Left colon (tissue), 2 donors: ENCODE measurements around the gene RHD. TPM values are rescaled to one million over a fixed set of nuclear protein-coding genes. Genes with fewer than 3 reads are reported as not detected.
A peak's percentile ranks its signal among the peaks of the same experiment; 100 is the strongest.
"Not testable (repeated sequence)": the region's sequence is repeated elsewhere in the genome, so short reads cannot be mapped to it uniquely, and the experiment has no call there.

Experiments
- ATAC-seq: fragments of 200-7000 bp; cut with Tn5 transposase; one replicate; pipeline ENCODE4 v1.9.1; 2020; ENCODE audit warnings: mild to moderate bottlenecking, moderate library complexity
- DNase-seq, 2 donors: peaks; one replicate each; pipeline ENCODE4 v3.0.0-alpha.2; 2020
- intact Hi-C, 2 donors: fragments of 100-400 bp; cut with DNase I in 1 of 2; cut with micrococcal nuclease in 1 of 2; formaldehyde crosslinking; loops; one replicate each; pipeline versions ENCODE4 v1.11.2 to v1.14.0; 2022; cut with DNase I, micrococcal nuclease
- total RNA-seq, 2 donors: library from RNA; stranded (reverse); fragmentation: NEBNext Ultra II Directional; extraction: Animal tissue kit (Norgen Biotek cat#: 25700); gene quantifications; one replicate each; pipeline ENCODE4 v1.2.1, GENCODE V29; 2021
- donor health status: DM: no; HTN: no; CAD: no.
- donor health status: DM: yes; HTN: yes; CAD: no.

RHD gene
- total RNA-seq, 2 donors from 2014 or later = not detected

GRCh38 chr1:25337483-25338187 lies 65.3 kb downstream of the RHD start:
- ATAC-seq = peak; percentile 78
- intact Hi-C loops = not testable (repeated sequence)
- DNase-seq = peak in 1 of 2 donors; percentile 38

DNA sequence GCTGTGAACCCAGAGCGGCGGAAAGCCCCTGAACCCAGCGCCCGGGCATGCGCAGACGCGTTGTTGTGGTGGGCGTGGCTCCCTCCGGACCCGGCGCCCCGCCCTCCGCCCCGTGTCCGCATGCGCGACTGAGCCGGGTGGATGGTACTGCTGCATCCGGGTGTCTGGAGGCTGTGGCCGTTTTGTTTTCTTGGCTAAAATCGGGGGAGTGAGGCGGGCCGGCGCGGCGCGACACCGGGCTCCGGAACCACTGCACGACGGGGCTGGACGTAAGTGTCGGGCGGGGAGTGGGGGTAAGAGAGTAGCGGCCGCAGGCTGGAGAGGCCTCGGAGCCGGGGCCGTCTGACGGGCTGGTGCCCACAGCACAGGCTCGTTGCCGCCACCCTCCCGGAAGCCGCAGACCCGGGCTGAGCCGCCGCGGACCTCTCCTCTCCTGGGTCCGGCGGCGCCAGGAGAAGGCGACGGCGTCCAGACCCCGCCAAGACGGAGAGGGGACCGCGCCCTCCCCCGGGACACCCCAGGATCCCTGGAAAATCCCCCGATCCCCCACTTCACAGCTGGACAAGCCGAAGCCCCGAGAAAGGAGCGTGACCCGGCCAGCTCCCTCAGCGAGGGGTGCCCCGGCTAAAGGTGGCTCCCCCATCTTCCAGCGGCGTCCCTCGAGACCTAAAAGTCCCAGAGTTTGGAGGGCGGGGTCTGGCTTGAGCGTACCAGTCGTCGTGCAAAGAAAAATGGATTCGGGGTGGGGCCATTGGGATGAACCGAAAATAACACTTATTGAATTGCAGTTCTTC lies 66.1 kb downstream of the RHD start, which contains the start of gene TMEM50A:
TSS of gene TMEM50A (plus strand) at position 147 of the 794 bp plus-strand sequence. CDS start 2,153 bp downstream, outside the sequence.
- peak; percentile 92 for ATAC-seq
- intact Hi-C loops = no loop called here

DNA sequence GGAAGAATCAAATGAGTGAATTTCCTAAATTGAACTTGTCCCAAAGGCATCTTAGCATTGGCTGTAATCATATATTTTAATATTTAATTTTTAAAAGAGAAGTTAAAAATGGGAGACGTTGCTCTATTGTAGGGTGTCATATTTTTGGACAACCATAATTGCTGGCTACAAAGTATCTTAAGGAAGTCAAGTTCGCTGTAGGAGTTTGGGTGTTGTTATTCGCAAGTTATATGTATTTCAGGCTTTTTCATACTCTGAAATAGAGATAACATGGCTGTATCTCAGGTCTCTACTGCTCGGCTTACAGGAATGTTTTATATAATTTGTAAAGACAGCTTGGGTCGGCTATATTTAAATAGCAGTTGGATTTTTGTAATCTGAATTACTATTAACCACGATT lies 66.7 kb downstream of the RHD start:
- no peak for DNase-seq
- intact Hi-C loops = no loop called here
- ATAC-seq = no peak

More for the DNA sequence above, 66.1 kb downstream of the RHD start, which contains the start of gene TMEM50A:
- peak; percentile 85 to 91 for DNase-seq

GRCh38 chr1:25341746-25342145 lies 69.4 kb downstream of the RHD start:
- DNase-seq = no peak
- no peak for ATAC-seq
- intact Hi-C loops = no loop called here

DNA sequence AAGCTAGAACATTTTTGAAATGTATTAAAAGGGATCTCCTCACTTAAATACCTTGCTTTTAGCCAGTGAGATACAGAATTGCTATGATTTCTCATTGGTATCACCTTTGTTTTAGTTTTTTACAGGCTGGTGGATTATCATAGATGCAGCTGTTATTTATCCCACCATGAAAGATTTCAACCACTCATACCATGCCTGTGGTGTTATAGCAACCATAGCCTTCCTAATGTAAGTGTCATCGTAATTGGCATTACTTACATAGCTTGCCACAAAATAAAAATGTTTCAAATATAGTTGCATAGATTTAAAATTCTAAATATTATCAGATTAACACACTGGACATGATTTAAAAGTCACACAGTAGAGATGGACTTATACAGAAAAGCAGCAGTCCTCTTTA lies 70.5 kb downstream of the RHD start:
- DNase-seq (no peak), ATAC-seq (no peak)
- intact Hi-C loops = no loop called here

DNA sequence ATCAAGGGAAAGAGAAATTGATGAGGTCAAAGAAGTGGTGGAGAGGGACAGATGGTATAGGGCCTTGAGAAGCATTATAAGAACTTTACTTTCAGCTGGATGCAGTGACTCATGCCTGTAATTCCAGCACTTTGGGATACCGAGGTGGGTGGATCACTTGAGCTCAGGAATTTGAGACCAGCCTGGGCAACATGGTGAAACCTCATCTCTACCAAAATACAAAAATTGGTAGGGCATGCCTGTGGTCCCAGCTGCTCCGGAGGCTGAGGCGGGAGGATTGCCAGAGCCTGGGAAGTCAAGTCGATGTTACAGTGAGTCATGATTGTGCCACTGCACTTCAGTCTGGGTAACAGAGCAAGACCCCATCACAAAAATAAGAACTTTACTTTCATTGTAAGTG lies 71.6 kb downstream of the RHD start:
- ATAC-seq = no peak
- DNase-seq = no peak
- intact Hi-C loops = no loop called here

DNA sequence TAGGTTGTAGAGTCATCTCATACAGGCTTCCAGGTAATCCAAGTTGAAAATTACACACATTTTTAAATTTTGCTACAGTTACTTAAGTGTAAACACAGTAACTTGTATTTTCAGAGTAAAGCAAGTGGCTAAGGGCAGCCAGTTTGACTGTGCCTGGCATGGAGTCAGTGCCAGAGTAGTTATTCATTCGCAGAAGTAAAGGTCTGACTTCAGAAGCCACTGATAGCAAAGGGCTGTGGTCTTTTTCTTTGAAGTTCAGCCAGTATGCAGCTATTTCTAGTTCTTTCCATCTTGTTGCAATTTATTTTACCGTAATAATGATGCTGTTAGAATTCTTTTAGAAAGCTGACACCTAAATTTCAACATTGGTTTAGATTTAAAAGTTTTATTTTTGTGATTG lies 75.2 kb downstream of the RHD start:
- ATAC-seq (no peak), DNase-seq (no peak)
- intact Hi-C loops = no loop called here

GRCh38 chr1:25349606-25350005 lies 77.3 kb downstream of the RHD start:
- ATAC-seq (no peak), DNase-seq (no peak)
- intact Hi-C loops = no loop called here

DNA sequence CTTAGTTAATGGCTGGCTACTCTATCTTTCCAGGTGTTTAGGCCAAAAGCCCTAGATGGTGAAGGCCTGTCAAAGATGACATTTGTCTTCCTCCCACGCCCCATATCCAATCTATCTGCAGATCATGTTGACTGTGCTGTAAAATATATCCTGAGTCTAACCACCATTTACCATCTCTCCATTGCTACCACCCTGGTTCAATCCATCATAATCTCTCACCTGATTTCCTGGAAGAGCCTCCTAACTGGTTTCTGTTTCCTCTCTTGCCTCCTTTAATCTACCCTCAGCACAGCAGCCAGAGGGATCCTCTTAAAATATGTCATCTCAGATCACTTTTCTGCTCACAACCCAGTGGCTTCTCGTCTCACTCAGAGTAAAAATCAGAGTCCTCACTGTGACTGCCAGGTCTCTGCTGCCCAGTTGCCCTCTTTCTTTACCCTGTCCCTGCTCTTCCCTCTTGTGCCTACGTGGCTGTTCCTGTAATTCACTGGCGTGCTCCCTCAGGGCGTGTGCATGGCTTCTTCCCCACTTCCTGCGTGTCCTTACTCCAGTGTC lies 83.6 kb downstream of the RHD start:
- intact Hi-C loops = no loop called here
- no peak for DNase-seq
- ATAC-seq = no peak

- DNase-seq = no peak
- intact Hi-C loops = no loop called here
- ATAC-seq = no peak
Measured at GRCh38 chr1:25356441-25356840, 84.1 kb downstream of the RHD start.

GRCh38 chr1:25356848-25357247 lies 84.5 kb downstream of the RHD start:
- intact Hi-C loops = no loop called here
- ATAC-seq (no peak), DNase-seq (no peak)

DNA sequence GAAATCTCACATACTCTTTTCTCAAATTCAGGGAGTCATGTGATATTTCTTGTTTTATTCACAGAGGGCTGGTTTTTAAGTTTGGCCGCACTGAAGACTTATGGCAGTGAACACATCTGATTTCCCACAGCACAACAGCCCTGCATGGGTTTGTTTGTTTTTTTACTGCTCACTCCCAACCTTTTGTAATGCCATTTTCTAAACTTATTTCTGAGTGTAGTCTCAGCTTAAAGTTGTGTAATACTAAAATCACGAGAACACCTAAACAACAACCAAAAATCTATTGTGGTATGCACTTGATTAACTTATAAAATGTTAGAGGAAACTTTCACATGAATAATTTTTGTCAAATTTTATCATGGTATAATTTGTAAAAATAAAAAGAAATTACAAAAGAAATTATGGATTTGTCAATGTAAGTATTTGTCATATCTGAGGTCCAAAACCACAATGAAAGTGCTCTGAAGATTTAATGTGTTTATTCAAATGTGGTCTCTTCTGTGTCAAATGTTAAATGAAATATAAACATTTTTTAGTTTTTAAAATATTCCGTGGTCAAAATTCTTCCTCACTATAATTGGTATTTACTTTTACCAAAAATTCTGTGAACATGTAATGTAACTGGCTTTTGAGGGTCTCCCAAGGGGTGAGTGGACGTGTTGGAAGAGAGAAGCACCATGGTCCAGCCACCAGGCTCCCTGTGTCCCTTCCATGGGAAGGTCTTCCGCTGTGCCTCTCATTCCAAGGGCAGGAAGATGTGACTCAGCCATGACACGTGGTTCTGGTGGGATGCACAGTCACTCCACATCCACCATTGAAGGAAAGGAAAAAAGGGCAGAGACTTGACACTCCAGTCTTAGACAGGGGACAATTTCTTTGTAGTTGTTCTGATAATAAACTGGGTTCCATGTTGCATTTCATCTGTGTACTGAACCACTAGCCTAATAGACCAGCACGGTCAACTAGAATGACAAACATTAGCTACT lies 88.6 kb downstream of the RHD start:
- ATAC-seq = no peak
- no peak for DNase-seq
- intact Hi-C loops = no loop called here

GRCh38 chr1:25361901-25362300 lies 89.6 kb downstream of the RHD start:
- intact Hi-C loops = no loop called here
- no peak for ATAC-seq
- DNase-seq = no peak

- intact Hi-C loops, ATAC-seq, DNase-seq: not testable (repeated sequence)
Measured at GRCh38 chr1:25362634-25363559, 90.6 kb downstream of the RHD start.

GRCh38 chr1:25369241-25369640 lies 96.9 kb downstream of the RHD start:
- DNase-seq (no peak), ATAC-seq (no peak)
- intact Hi-C loops = no loop called here

- DNase-seq, ATAC-seq, intact Hi-C loops: not testable (repeated sequence)
Measured at GRCh38 chr1:25369691-25370271, 97.5 kb downstream of the RHD start.

- intact Hi-C loops = not testable (repeated sequence)
Measured at GRCh38 chr1:25371757-25372156, 99.4 kb downstream of the RHD start.

More at GRCh38 chr1:25371757-25372156, 99.4 kb downstream of the RHD start:
- not testable (repeated sequence) for ATAC-seq, DNase-seq
